T-cell (primary cell): ENCODE data around the gene FAM50A. TPM values are rescaled to one million over a fixed set of nuclear protein-coding genes. Genes with fewer than 3 reads are reported as not detected.

Experiments used
- ATAC-seq, 4 experiments: fragments of 200-7000 bp in 3 of 4; fragments of 150-1000 bp in 1 of 4; cut with Tn5 transposase; replicated peaks in 1 of 4; 1 replicate in 3 of 4; 2 replicates in 1 of 4; pipeline ENCODE4 v1.10.0; 2021; ENCODE audit warnings: moderate library complexity in 3 of 4, mild to moderate bottlenecking in 2 of 4, moderate number of reproducible peaks in 1 of 4
- CTCF ChIA-PET, 2 donors: fragments of 300-600 bp; sonication (Branson Sonifier 250); formaldehyde crosslinking; loops; one replicate each; lab custom pipeline; 2022; ENCODE audit warnings: antibody characterized with exemption in 2 of 2; lab: Charles Lee
- POLR2A ChIA-PET, 2 donors: fragments of 300-600 bp; sonication (Branson Sonifier 250); formaldehyde crosslinking; loops; one replicate each; lab custom pipeline; 2022; ENCODE audit warnings: antibody characterized with exemption in 2 of 2; lab: Charles Lee
- DNase-seq, 35 experiments: peaks; one replicate each; pipeline versions ENCODE4 v3.0.0 to v3.0.0-alpha.2; 2013 to 2023
- H3K27ac ChIP-seq: one replicate; pipeline ENCODE4 v1.5.1; 2013; ENCODE audit warnings: low read length
- H3K27me3 ChIP-seq, 2 experiments: replicated peaks in 1 of 2; 1 replicate in 1 of 2; 2 replicates in 1 of 2; pipeline versions ENCODE4 v1.6.1 to v1.7.0; 2013; ENCODE audit warnings: low read length in 1 of 2, mixed read lengths in 1 of 2; ENCODE audit not compliant: control insufficient read depth in 2 of 2, insufficient read depth in 2 of 2; ENCODE audit errors: extremely low read depth in 1 of 2
- H3K36me3 ChIP-seq, 2 donors: 1 replicate in 1 of 2; 2 replicates in 1 of 2; pipeline versions ENCODE4 v1.6.1 to v1.7.0; 2013; ENCODE audit warnings: low read length in 1 of 2; ENCODE audit not compliant: control insufficient read depth in 2 of 2, insufficient read depth in 1 of 2; ENCODE audit errors: extremely low read depth in 1 of 2
- H3K4me1 ChIP-seq, 2 experiments: 1 replicate in 1 of 2; 2 replicates in 1 of 2; pipeline versions ENCODE4 v1.6.1 to v1.7.0; 2013; ENCODE audit warnings: low read length in 2 of 2, mixed read lengths in 1 of 2; ENCODE audit not compliant: insufficient read depth in 2 of 2, control insufficient read depth in 1 of 2; ENCODE audit errors: extremely low read depth in 1 of 2
- H3K4me3 ChIP-seq, 2 donors: 1 replicate in 1 of 2; 2 replicates in 1 of 2; pipeline versions ENCODE4 v1.5.1 to v1.7.0; 2013; ENCODE audit warnings: mild to moderate bottlenecking in 2 of 2, low read length in 1 of 2, moderate library complexity in 1 of 2; ENCODE audit not compliant: control insufficient read depth in 1 of 2; ENCODE audit errors: extremely low read depth in 1 of 2
- H3K9me3 ChIP-seq: 2 replicates; pipeline ENCODE4 v1.7.0; 2013
- H3K27ac Mint-ChIP-seq, 2 donors: one replicate each; pipeline ENCODE4 v1.8.0; 2020 to 2021; ENCODE audit warnings: mild to moderate bottlenecking in 2 of 2, mixed read lengths in 2 of 2
- H3K27me3 Mint-ChIP-seq, 2 donors: one replicate each; pipeline ENCODE4 v1.8.0; 2021 to 2022; ENCODE audit warnings: mixed read lengths in 2 of 2
- H3K36me3 Mint-ChIP-seq: one replicate; pipeline ENCODE4 v1.8.0; 2021; ENCODE audit warnings: mixed read lengths
- H3K4me1 Mint-ChIP-seq, 3 donors: one replicate each; pipeline ENCODE4 v1.8.0; 2020 to 2022; ENCODE audit warnings: mixed read lengths in 3 of 3, mild to moderate bottlenecking in 1 of 3
- H3K4me3 Mint-ChIP-seq, 3 donors: one replicate each; pipeline ENCODE4 v1.8.0; 2020 to 2022; ENCODE audit warnings: mild to moderate bottlenecking in 3 of 3, mixed read lengths in 3 of 3, moderate library complexity in 3 of 3
- H3K9me3 Mint-ChIP-seq, 3 donors: one replicate each; pipeline ENCODE4 v1.8.0; 2020 to 2022; ENCODE audit warnings: mixed read lengths in 3 of 3
- WGBS: methylation state at CpG from one replicate; pipeline ENCODE4 v1.1.5; 2013; ENCODE audit warnings: missing lambda C conversion rate; ENCODE audit not compliant: insufficient coverage; 5-methylcytosine and 5-hydroxymethylcytosine counted together
- total RNA-seq, 35 experiments: library from RNA in 6 of 35; stranded (reverse) in 6 of 35; fragments of 120-200 nt in 1 of 35; gene quantifications; one replicate each; pipeline versions ENCODE4 v1.2.1 to v1.2.4 and lab custom pipeline; 2013 to 2026

FAM50A gene
- total RNA-seq, 5 donors from 2014 or later (not counting 1 experiment from before 2014, with no cell fraction given), result 34.9 to 60.5 (median 51.9) TPM

- WGBS, result 100% methylated on average over 2 of the region's 8 CpGs
- Histone ChIP-seq H3K4me3 (no peak overlapping the region), H3K4me1 (peaks cover 5 to 26% of the 10 kb centered on the region in 2 experiments), H3K27ac (no peak overlapping the region), H3K27me3 (no peaks in the 10 kb centered on the region), H3K9me3 (no peaks in the 10 kb centered on the region), H3K36me3 (no peaks in the 10 kb centered on the region)
- Mint-ChIP-seq H3K4me1 (peaks cover 11 to 25% (median 13%) of the 10 kb centered on the region in 3 donors), H3K27ac (peak overlapping the region; percentile 11 to 31), H3K9me3 (no peaks in the 10 kb centered on the region), H3K27me3 (peaks cover 0 to under 1% of the 10 kb centered on the region in 2 donors), H3K36me3 (no peaks in the 10 kb centered on the region), H3K4me3 (no peak overlapping the region)
- POLR2A ChIA-PET, result interaction anchor here in 1 of 2 donors (0.7 kb wide), 1 partner anchor 71 kb away, joined by 7 read pairs; no protein-coding TSS in a partner anchor
- ATAC-seq (no peak), DNase-seq (no peak)
- CTCF ChIA-PET, result interaction anchor here in 1 of 2 donors (0.6 kb wide), 1 partner anchor 18 kb away, joined by 4 read pairs; no protein-coding TSS in a partner anchor
Observed at GRCh38 chrX:154476821-154477220, 32.9 kb downstream of the FAM50A start.

- peak overlapping the region; percentile 0 to 48 for H3K4me3 ChIP-seq
- peak overlapping the region; percentile 34 for H3K27ac ChIP-seq
- ChIA-PET CTCF (no interaction called here), POLR2A (interaction anchor here in 1 of 2 donors (0.7 kb wide), 1 partner anchor 20 kb away, joined by 3 read pairs; the partner anchor contains the start of gene PLXNA3)
- Mint-ChIP-seq H3K36me3 (no peaks in the 10 kb centered on the region), H3K27me3 (peaks cover 0 to 8% of the 10 kb centered on the region in 2 donors), H3K4me3 (peak overlapping the region; percentile 75 to 80 (median 77)), H3K9me3 (no peaks in the 10 kb centered on the region), H3K27ac (peak overlapping the region in 1 of 2 donors; percentile 76), H3K4me1 (peaks cover 11 to 30% (median 18%) of the 10 kb centered on the region in 3 donors)
- no peaks in the 10 kb centered on the region for H3K27me3 ChIP-seq
- DNase-seq (peak in 1 of 35 experiments; percentile 4), ATAC-seq (no peak)
- H3K4me1 ChIP-seq, result peaks cover 5 to 29% of the 10 kb centered on the region in 2 experiments
- WGBS, result 100% methylated on average over 8 of the region's 24 CpGs
- no peaks in the 10 kb centered on the region for H3K9me3 ChIP-seq
- no peaks in the 10 kb centered on the region for H3K36me3 ChIP-seq
Observed at GRCh38 chrX:154477891-154478477, 34.0 kb downstream of the FAM50A start.

GRCh38 chrX:154478728-154479622 lies 35.0 kb downstream of the FAM50A start, which contains the start of gene LAGE3:
Gene LAGE3, minus strand, starts transcription at chrX:154479281. Its CDS starts 366 bp downstream, at chrX:154478915.
- under 1% methylated on average over 46 of the region's 85 CpGs for WGBS
- peaks cover 5 to 37% of the 10 kb centered on the region in 2 experiments for H3K4me1 ChIP-seq
- H3K36me3 Mint-ChIP-seq, result no peaks in the 10 kb centered on the region
- peaks cover 0 to 8% of the 10 kb centered on the region in 2 donors for H3K27me3 Mint-ChIP-seq
- no peaks in the 10 kb centered on the region for H3K27me3 ChIP-seq
- DNase-seq (peak; percentile 76 to 96 (median 88)), ATAC-seq (peak; percentile 90 to 93 (median 92))
- no peaks in the 10 kb centered on the region for H3K9me3 Mint-ChIP-seq
- H3K4me3 ChIP-seq, result peak within 1 kb of the TSS; percentile 34 to 62
- H3K9me3 ChIP-seq, result no peaks in the 10 kb centered on the region
- CTCF ChIA-PET, result no interaction called here
- POLR2A ChIA-PET, result interaction anchor here in 1 of 2 donors (0.7 kb wide), 1 partner anchor 21 kb away, joined by 3 read pairs; the partner anchor contains the start of gene PLXNA3
- peak within 1 kb of the TSS; percentile 77 to 80 (median 78) for H3K4me3 Mint-ChIP-seq
- peak within 1 kb of the TSS; percentile 79 for H3K27ac ChIP-seq
- H3K27ac Mint-ChIP-seq, result peak within 1 kb of the TSS; percentile 86 to 89
- H3K4me1 Mint-ChIP-seq, result peaks cover 19 to 35% (median 25%) of the 10 kb centered on the region in 3 donors
- H3K36me3 ChIP-seq, result peaks cover 0 to under 1% of the 10 kb centered on the region in 2 donors

- ATAC-seq (no peak), DNase-seq (no peak)
- H3K9me3 ChIP-seq, result no peaks in the 10 kb centered on the region
- H3K4me1 ChIP-seq, result peaks cover 5 to 56% of the 10 kb centered on the region in 2 experiments
- no peaks in the 10 kb centered on the region for H3K27me3 ChIP-seq
- POLR2A ChIA-PET, result no interaction called here
- Mint-ChIP-seq H3K4me3 (no peak overlapping the region), H3K27me3 (peaks cover 0 to 8% of the 10 kb centered on the region in 2 donors), H3K27ac (no peak overlapping the region), H3K36me3 (no peaks in the 10 kb centered on the region), H3K9me3 (no peaks in the 10 kb centered on the region), H3K4me1 (peaks cover 25 to 37% (median 30%) of the 10 kb centered on the region in 3 donors)
- no CpG with 5 or more reads among the region's 5 CpGs for WGBS
- CTCF ChIA-PET, result no interaction called here
- peaks cover 0 to 15% of the 10 kb centered on the region in 2 donors for H3K36me3 ChIP-seq
- no peak overlapping the region for H3K4me3 ChIP-seq
- H3K27ac ChIP-seq, result no peak overlapping the region
Observed at GRCh38 chrX:154481195-154481594, 37.3 kb downstream of the FAM50A start.

- H3K27me3 ChIP-seq, result no peaks in the 10 kb centered on the region
- Mint-ChIP-seq H3K27me3 (peaks cover 0 to 8% of the 10 kb centered on the region in 2 donors), H3K9me3 (no peaks in the 10 kb centered on the region), H3K36me3 (no peaks in the 10 kb centered on the region), H3K27ac (peak overlapping the region in 1 of 2 donors; percentile 28), H3K4me1 (peaks cover 25 to 34% (median 31%) of the 10 kb centered on the region in 3 donors), H3K4me3 (peak overlapping the region in 1 of 3 donors; percentile 15)
- H3K4me3 ChIP-seq, result no peak overlapping the region
- ChIA-PET POLR2A (no interaction called here), CTCF (no interaction called here)
- peaks cover 0 to 15% of the 10 kb centered on the region in 2 donors for H3K36me3 ChIP-seq
- no peak for ATAC-seq
- DNase-seq, result no peak
- H3K4me1 ChIP-seq, result peaks cover under 1 to 54% of the 10 kb centered on the region in 2 experiments
- no peaks in the 10 kb centered on the region for H3K9me3 ChIP-seq
- 89% methylated on average over 4 of the region's 14 CpGs for WGBS
- no peak overlapping the region for H3K27ac ChIP-seq
Observed at GRCh38 chrX:154481911-154482601, 38.1 kb downstream of the FAM50A start.
